Choroid plexus epithelial cell (primary cell): Measurements from ENCODE around the gene DNAH10.

Experiments
- DNase-seq: peaks from one replicate; pipeline ENCODE4 v3.0.0-alpha.2; 2010; ENCODE audit warnings: low read depth
- H3K4me3 ChIP-seq: 2 replicates; pipeline ENCODE4 v1.5.1; 2011; ENCODE audit warnings: low read depth, mild to moderate bottlenecking, control low read depth, low read length, moderate library complexity
- CTCF ChIP-seq: conservative IDR thresholded peaks from 2 replicates; pipeline ENCODE4 v1.5.1; 2011; ENCODE audit warnings: low read depth, mild to moderate bottlenecking, control low read depth, inconsistent platforms, low read length, moderate library complexity

The DNAH10 gene

GRCh38 chr12:123731596-123731995 is 30.5 kb upstream of the DNAH10 start:
- TF ChIP-seq CTCF: no peak
- no peak for DNase-seq
- H3K4me3 ChIP-seq: no peak overlapping the region

- TF ChIP-seq CTCF: no peak
- no peak overlapping the region for H3K4me3 ChIP-seq
- DNase-seq: no peak
These were observed 29.9 kb upstream of the DNAH10 start for GRCh38 chr12:123732251-123732650.

- DNase-seq: no peak
- no peak for TF ChIP-seq CTCF
- no peak overlapping the region for H3K4me3 ChIP-seq
These were observed 28.9 kb upstream of the DNAH10 start for GRCh38 chr12:123733229-123733628.

GRCh38 chr12:123734268-123734667 is 27.8 kb upstream of the DNAH10 start:
- no peak for DNase-seq
- no peak overlapping the region for H3K4me3 ChIP-seq
- no peak for TF ChIP-seq CTCF

- DNase-seq: no peak
- no peak for TF ChIP-seq CTCF
- no peak overlapping the region for H3K4me3 ChIP-seq
These were observed 20.0 kb upstream of the DNAH10 start for GRCh38 chr12:123741937-123742572.

GRCh38 chr12:123743002-123743401 is 19.1 kb upstream of the DNAH10 start:
- H3K4me3 ChIP-seq: no peak overlapping the region
- DNase-seq: no peak
- TF ChIP-seq CTCF: no peak

GRCh38 chr12:123744836-123745235 is 17.3 kb upstream of the DNAH10 start:
- TF ChIP-seq CTCF: peak; percentile 21
- no peak for DNase-seq

More at GRCh38 chr12:123744836-123745235, 17.3 kb upstream of the DNAH10 start:
- H3K4me3 ChIP-seq: no peak overlapping the region
